HG03097 (cell line): ENCODE results near the gene RBMS1.
"Not testable (repeated sequence)": the region's sequence is repeated elsewhere in the genome, so short reads cannot be mapped to it uniquely, and the experiment has no call there.

Experiments used
- ATAC-seq: cut with Tn5 transposase; IDR thresholded peaks from one replicate; pipeline ENCODE4 v1.9.1; 2021; ENCODE audit not compliant: unreplicated experiment, low FRiP score

The RBMS1 gene

GRCh38 chr2:160472839-160473251 is 20.8 kb downstream of the RBMS1 start:
- no peak for ATAC-seq

- no peak for ATAC-seq
Observed at GRCh38 chr2:160471950-160472349, 21.7 kb downstream of the RBMS1 start.

GRCh38 chr2:160469621-160470204 is 23.9 kb downstream of the RBMS1 start:
- ATAC-seq = no peak

- ATAC-seq = no peak
Observed at GRCh38 chr2:160469164-160469563, 24.4 kb downstream of the RBMS1 start.

GRCh38 chr2:160467086-160467485 is 26.5 kb downstream of the RBMS1 start:
- ATAC-seq = no peak

GRCh38 chr2:160465406-160465805 is 28.2 kb downstream of the RBMS1 start:
- ATAC-seq = no peak

GRCh38 chr2:160465002-160465401 is 28.6 kb downstream of the RBMS1 start:
- no peak for ATAC-seq

- no peak for ATAC-seq
Observed at GRCh38 chr2:160464017-160464416, 29.6 kb downstream of the RBMS1 start.

- ATAC-seq = no peak
Observed at GRCh38 chr2:160463245-160463644, 30.4 kb downstream of the RBMS1 start.

- ATAC-seq = no peak
Observed at GRCh38 chr2:160460333-160460731, 33.3 kb downstream of the RBMS1 start.

GRCh38 chr2:160459538-160460332 is 33.9 kb downstream of the RBMS1 start:
- no peak for ATAC-seq

GRCh38 chr2:160458718-160459453 is 34.7 kb downstream of the RBMS1 start:
- ATAC-seq = no peak

- no peak for ATAC-seq
Observed at GRCh38 chr2:160457588-160457987, 36.0 kb downstream of the RBMS1 start.

- ATAC-seq = no peak
Observed at GRCh38 chr2:160454070-160454797, 39.4 kb downstream of the RBMS1 start.

- no peak for ATAC-seq
Observed at GRCh38 chr2:160453111-160453820, 40.3 kb downstream of the RBMS1 start.

GRCh38 chr2:160450486-160450885 is 43.1 kb downstream of the RBMS1 start:
- ATAC-seq = no peak

- not testable (repeated sequence) for ATAC-seq
Observed at GRCh38 chr2:160448821-160449220, 44.8 kb downstream of the RBMS1 start.

- ATAC-seq = no peak
Observed at GRCh38 chr2:160445673-160446072, 47.9 kb downstream of the RBMS1 start.

- ATAC-seq = no peak
Observed at GRCh38 chr2:160442603-160443002, 51.0 kb downstream of the RBMS1 start.

GRCh38 chr2:160440888-160441287 is 52.7 kb downstream of the RBMS1 start:
- ATAC-seq = no peak
